ENCODE data around the gene CHURC1.

CHURC1 gene

DNA sequence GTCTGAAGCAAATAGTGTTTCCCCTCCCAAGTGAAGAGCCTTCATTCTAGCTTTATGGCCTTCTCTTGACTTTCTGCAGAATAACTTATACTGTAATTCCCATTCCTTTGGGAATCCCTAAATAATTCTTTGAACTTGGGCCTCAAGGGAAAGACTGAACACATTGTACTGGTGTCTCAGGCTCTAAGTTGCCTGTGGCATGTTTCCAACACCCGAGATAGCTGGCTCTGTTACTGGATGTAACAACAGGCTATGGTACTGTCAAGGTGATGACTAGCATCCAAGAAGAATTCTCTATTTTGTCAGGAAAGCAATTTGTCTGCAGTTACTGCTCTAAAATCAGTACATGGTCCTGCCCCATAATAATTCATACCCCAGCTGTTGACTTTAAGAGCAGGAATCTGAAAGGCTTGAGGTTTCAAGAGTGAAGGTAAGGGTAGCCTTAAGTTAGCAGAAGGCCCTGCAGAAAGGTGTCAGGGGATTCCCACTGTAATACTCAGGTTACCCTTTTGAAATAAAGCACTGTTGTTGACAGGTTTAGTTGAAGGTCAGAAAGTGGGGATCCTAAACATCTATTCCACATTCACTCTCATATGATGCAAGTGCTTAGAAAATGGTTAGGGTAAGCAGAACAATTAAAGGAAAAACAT, 23.0 kb downstream of the CHURC1 start:
- DNase-seq, result no peak

DNA sequence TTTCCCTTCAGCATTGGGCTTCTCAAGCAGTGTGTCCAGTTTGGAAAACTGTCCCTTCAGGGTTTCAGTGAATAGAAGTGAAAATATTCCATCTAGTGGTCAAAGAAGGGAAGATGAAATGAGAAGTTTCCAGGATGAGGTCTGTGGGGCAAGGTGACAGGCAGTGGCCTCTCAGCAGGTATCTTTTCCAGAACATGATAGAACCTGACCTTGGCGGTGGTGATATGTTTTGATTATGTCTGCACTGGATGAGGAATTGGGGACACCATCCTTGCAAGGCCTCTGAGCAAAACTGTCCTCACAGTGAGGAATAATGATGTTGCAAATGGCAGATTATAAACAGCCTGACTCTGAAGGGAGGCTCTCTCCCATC, 23.6 kb downstream of the CHURC1 start:
- DNase-seq, result no peak

DNA sequence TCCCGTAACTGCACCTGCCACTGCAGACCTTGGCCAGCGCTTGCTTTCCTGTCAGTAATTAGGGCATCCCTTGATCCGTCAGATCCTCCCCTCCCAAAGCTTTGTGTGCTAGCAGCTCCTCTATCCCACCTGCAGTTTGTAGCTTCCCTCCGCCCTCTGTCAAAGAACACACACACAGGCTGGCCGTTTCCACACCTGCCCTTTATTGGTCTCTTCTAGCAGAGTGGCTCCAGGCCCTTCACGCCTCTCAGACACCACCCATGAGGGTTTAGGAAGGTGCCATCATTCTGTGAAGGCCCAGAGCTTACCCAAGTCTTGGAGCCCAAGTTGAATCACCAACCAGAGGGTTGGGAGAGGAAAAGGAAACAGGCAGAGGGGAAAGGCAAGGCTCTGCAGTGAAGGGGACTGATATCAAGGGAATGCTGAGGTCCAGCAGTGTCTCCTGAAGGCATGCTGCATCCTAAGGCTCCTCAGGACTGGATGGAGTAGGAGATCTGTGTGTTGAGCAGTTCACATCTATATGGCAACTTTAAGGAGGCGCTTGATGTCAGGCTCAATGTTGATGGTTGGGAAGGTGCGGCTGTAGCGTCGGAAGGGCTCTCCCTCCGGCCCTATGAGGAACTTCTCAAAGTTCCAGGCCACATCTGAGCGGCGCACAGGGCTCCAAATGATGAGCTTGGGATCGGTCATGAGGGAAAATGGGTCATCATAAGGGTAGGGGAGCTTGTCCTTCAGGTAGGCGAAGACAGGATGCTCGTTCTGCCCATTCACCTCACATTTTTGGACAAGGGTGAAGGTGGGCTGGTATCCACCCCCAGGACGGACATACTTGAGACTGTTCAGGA, 24.9 kb downstream of the CHURC1 start:
- no peak for DNase-seq

- no peak for DNase-seq
Measured at GRCh38 chr14:64939817-64940190, 25.5 kb downstream of the CHURC1 start.

GRCh38 chr14:64940336-64940910, 26.2 kb downstream of the CHURC1 start:
- no peak for DNase-seq

DNA sequence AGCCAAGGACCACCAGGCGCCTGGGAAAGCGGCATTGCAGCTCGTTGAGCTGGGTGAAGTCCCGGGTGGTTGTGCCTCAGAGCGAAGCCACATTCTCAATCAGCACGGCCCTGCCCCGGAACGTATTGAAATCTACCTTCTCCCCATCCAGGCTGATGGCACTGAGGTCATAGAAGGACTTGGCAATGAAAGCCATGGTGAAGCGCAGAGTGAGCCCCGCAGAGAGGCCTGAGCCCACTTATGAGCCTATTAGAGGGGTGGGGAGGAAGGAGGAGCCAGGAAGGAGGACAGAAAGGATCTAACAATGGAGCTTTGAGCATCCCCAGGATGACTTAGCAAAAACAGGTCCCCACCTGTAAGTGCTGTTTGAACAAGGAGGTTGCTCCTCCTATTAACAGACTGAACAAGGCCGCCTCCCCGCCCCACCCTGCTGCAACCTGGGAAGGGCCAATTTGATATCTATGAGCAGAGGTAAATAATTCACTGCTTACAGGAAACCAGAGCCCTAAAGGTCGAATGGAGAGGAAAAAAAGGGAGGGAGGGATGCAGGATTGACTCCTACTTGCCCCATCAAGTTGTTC, 28.4 kb downstream of the CHURC1 start, which contains the start of gene GPX2:
Gene GPX2, minus strand, starts transcription at position 215 of the 581 bp plus-strand sequence. Its CDS starts 19 bp downstream, at position 196.
- no peak for DNase-seq

DNA sequence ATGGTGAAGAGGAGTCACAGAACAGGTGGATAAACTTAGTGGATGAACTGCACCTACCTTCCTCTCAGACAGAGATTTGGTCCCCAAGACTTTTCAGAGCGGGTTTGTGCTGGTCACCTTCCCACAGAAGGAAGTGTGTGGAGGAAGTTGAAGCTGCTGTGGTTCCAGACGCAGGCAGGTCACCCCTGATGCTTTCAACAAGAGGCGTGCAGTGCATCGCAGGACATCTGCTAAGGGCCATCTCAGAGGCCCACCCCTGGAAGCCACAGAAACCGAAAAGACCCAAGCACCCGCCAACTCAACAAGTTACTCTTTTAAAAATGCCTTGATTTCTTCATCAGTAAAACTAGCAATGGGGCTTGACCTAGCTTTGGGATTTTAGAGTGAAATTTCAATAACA, 29.3 kb downstream of the CHURC1 start:
- DNase-seq, result no peak

DNA sequence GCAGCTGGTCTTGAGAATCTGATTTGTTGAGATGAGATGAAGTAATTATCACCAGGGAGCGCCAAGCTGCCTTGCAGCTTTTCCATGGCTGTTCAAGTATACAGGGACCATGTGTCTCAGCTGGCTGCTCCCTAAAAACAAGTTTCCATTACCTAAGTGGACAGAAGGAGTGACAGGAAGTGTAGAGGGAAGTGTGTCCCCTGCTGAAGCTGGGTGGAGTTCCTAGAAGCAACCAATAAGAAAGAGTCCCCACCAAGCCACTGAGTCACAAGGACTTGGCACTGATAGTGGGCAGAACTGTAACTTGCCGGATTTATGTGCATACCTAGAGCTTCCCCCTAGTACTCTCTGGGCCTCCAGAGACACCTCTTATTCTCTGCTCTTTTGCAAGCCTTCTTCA, 29.8 kb downstream of the CHURC1 start:
- no peak for DNase-seq

DNA sequence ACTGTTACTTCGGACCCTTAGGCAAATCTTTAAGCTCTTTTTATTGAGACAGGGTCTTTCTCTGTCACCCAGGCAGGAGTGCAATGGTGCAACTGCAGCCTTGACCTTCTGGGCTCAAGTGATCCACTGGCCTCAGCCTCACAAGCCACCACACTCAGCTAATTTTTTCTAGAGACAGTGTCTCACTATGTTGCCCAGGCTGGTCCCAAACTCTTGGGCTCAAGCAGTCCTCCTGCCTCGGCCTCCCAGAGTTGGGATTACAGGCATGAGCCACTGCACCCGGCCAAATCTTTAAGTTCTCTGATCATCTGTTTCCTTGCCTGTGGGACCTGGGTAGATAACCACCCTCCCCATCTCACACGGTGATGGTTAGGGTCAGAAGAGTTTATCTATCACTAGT, 30.6 kb downstream of the CHURC1 start:
- DNase-seq, result no peak

- DNase-seq, result no peak
Measured at GRCh38 chr14:64945431-64946178, 31.4 kb downstream of the CHURC1 start.

- no peak for DNase-seq
Measured at GRCh38 chr14:64946310-64947045, 32.2 kb downstream of the CHURC1 start.

- DNase-seq, result no peak
Measured at GRCh38 chr14:64947710-64948611, 33.7 kb downstream of the CHURC1 start.

- DNase-seq, result no peak
Measured at GRCh38 chr14:64948612-64949210, 34.5 kb downstream of the CHURC1 start.

DNA sequence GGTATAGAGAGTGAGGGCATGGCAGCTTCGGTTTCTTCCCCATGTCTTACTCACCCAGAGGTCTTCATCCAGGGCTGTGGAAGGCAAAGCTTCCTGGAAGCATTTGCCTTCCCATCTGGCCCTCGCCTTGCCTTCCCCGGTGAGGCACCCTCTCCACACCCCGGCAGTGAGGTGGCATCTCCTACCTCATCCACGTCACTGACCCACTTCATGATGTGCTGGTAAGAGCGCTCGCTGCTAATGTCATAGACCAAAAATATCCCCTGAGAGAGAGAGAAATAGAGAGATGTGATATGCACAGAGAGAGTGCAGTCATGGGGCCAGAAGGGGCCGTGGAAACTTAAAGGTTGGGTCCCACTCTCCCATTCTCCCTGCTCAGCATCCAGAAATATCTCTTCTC, 36.6 kb downstream of the CHURC1 start:
- no peak for DNase-seq

DNA sequence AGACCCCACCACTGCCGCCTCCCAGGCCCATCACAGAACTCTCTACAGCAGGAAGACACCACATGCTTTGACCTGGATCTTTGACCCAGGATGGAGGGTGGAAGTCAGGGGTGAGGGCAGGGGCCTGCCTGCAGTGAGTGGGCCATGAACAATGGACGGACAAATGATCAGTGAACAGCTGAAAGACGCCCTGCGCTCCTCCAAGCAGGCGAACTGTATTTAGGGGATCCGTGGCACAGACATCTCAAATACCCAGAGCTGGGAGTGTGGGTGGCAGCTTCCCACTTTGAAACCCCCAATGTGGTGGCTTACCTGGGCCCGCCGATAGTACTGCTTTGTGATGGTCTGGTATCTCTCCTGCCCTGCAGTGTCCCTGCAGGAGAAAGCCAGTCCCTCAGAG, 37.0 kb downstream of the CHURC1 start:
- DNase-seq, result no peak

- DNase-seq, result no peak
Measured at GRCh38 chr14:64951724-64952123, 37.5 kb downstream of the CHURC1 start.

DNA sequence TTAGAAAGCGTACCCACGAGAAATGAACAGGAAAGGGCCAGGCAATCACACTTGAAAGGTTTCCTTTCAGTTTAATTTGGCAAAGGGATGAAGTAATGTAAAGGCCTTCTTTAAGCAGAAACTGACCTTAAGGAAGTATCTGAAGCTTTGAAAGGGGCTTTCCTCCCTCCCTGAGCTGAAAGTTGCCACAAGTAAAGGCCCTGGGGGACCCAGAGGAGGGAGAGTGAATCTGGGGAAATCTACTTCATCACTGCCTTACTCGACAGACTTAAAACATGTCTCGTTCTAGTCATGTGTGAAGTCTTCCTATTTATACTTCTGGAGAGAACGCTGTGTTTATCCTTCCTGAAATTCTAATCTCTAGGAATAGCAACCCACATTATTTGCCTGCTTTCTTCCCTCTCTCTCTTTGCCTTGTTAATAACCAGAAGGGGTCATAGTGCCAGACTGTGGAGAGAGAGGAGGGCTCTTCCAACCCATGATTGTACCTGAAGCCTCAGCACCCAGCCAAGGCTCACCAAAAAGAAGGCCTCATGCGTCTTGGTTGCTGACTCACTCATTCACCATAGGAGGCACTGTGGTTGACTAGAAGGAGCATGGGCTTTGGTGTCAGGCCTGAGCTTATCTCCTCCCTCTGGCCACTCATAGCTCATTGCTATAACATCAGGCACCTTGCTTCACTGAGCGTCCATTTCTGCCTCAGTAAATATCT, 38.5 kb downstream of the CHURC1 start:
- no peak for DNase-seq

DNA sequence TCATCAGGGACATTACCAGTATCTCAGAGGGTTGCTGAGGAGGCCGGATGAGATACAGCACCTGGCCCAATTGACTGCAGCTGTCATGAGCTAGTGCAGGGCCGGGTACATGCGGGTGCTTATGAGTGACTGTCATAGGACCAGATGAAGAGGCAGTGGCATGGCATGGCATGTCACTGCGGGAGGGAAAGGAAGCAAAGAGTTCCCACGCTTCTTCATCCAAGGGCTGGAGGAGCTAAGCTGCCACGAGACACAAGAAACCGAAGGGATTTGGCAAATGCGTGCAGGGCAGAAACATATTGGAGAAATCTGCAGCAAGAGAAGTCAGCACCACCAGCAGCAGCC, 39.0 kb downstream of the CHURC1 start:
- DNase-seq, result no peak

- no peak for DNase-seq
Measured at GRCh38 chr14:64953661-64954060, 39.4 kb downstream of the CHURC1 start.
